HG02852 (cell line): Measurements from ENCODE around the gene EPHB2.
A peak's percentile ranks its signal among the peaks of the same experiment; 100 is the strongest.

Source experiments
- ATAC-seq: cut with Tn5 transposase; IDR thresholded peaks from one replicate; pipeline ENCODE4 v1.9.1; 2021; ENCODE audit warnings: mild to moderate bottlenecking, moderate library complexity; ENCODE audit not compliant: unreplicated experiment

EPHB2 gene

GRCh38 chr1:22749919-22750684, 39.5 kb downstream of the EPHB2 start:
- no peak for ATAC-seq

- no peak for ATAC-seq
These were observed 40.0 kb downstream of the EPHB2 start for GRCh38 chr1:22750685-22751051.

- no peak for ATAC-seq
These were observed 40.5 kb downstream of the EPHB2 start for GRCh38 chr1:22751124-22751531.

- no peak for ATAC-seq
These were observed 41.7 kb downstream of the EPHB2 start for GRCh38 chr1:22752339-22752738.

- no peak for ATAC-seq
These were observed 42.9 kb downstream of the EPHB2 start for GRCh38 chr1:22753481-22753971.

- peak; percentile 67 for ATAC-seq
These were observed 43.6 kb downstream of the EPHB2 start for GRCh38 chr1:22754106-22754768.

- no peak for ATAC-seq
These were observed 44.2 kb downstream of the EPHB2 start for GRCh38 chr1:22754824-22755223.

- no peak for ATAC-seq
These were observed 45.0 kb downstream of the EPHB2 start for GRCh38 chr1:22755641-22756040.

GRCh38 chr1:22756125-22756735, 45.6 kb downstream of the EPHB2 start:
- no peak for ATAC-seq

- no peak for ATAC-seq
These were observed 49.8 kb downstream of the EPHB2 start for GRCh38 chr1:22760455-22760854.

GRCh38 chr1:22761101-22761500, 50.5 kb downstream of the EPHB2 start:
- no peak for ATAC-seq

GRCh38 chr1:22761821-22762220, 51.2 kb downstream of the EPHB2 start:
- ATAC-seq = no peak

GRCh38 chr1:22763487-22764200, 53.0 kb downstream of the EPHB2 start:
- ATAC-seq = peak; percentile 55

GRCh38 chr1:22767852-22768251, 57.2 kb downstream of the EPHB2 start:
- ATAC-seq = no peak

- no peak for ATAC-seq
These were observed 59.3 kb downstream of the EPHB2 start for GRCh38 chr1:22769932-22770331.

- no peak for ATAC-seq
These were observed 61.4 kb downstream of the EPHB2 start for GRCh38 chr1:22772014-22772413.

GRCh38 chr1:22773981-22774832, 63.6 kb downstream of the EPHB2 start:
- ATAC-seq = no peak

- no peak for ATAC-seq
These were observed 64.2 kb downstream of the EPHB2 start for GRCh38 chr1:22774833-22775182.

- ATAC-seq = no peak
These were observed 64.8 kb downstream of the EPHB2 start for GRCh38 chr1:22775478-22775877.

- ATAC-seq = no peak
These were observed 65.5 kb downstream of the EPHB2 start for GRCh38 chr1:22776035-22776613.
